Endothelial cell of umbilical vein (primary cell): ENCODE results near the gene AGT. TPM values are rescaled to one million over a fixed set of nuclear protein-coding genes. Genes with fewer than 3 reads are reported as not detected.

Source experiments
- BruUV-seq: library from RNA; stranded (reverse); fragments of 400-500 nt; replicated peaks from 2 replicates; lab custom pipeline; 2021; lab: Mats Ljungman, UMichigan
- CTCF ChIA-PET: fragments of 300-600, 350-600 bp; sonication (Branson Sonifier 250); formaldehyde crosslinking; loops from one replicate; lab custom pipeline; 2021; ENCODE audit warnings: antibody characterized with exemption, inconsistent platforms; lab: Charles Lee
- POLR2A ChIA-PET: fragments of 300-600, 350-600 bp; sonication (Branson Sonifier 250); formaldehyde crosslinking; loops from one replicate; lab custom pipeline; 2021; ENCODE audit warnings: antibody characterized with exemption, inconsistent platforms; lab: Charles Lee
- DNase-seq: peaks from one replicate; pipeline ENCODE4 v3.0.0-alpha.2; 2011; ENCODE audit warnings: low read depth, low spot score
- FAIRE-seq: peaks from 2 replicates; lab custom pipeline; 2011; peaks lifted over from hg19 to GRCh38; lab: Jason Lieb, UNC
- H2AFZ ChIP-seq: 2 replicates; pipeline ENCODE4 v1.6.0; 2012; ENCODE audit warnings: low read depth, low read length, control low read depth, inconsistent platforms
- H3K27ac ChIP-seq: 2 replicates; pipeline ENCODE4 v1.5.1; 2011; ENCODE audit warnings: low read depth, mild to moderate bottlenecking, control low read depth, low read length, moderate library complexity; ENCODE audit not compliant: insufficient read depth
- H3K27me3 ChIP-seq, 2 experiments: 2 replicates each; pipeline versions ENCODE4 v1.6.0 to v1.6.1; 2011; ENCODE audit warnings: low read length in 2 of 2, mixed read lengths in 1 of 2; ENCODE audit not compliant: control insufficient read depth in 2 of 2, insufficient read depth in 2 of 2
- H3K36me3 ChIP-seq, 2 experiments: 2 replicates in 1 of 2; 3 replicates in 1 of 2; pipeline ENCODE4 v1.5.1; 2011; ENCODE audit warnings: low read length in 2 of 2, mild to moderate bottlenecking in 1 of 2, moderate library complexity in 1 of 2; ENCODE audit not compliant: control insufficient read depth in 2 of 2, insufficient read depth in 2 of 2; ENCODE audit errors: extremely low read depth in 1 of 2
- H3K4me1 ChIP-seq: 3 replicates; pipeline ENCODE4 v1.5.1; 2011; ENCODE audit warnings: mild to moderate bottlenecking, low read length; ENCODE audit not compliant: control insufficient read depth, insufficient read depth; ENCODE audit errors: extremely low read depth
- H3K4me2 ChIP-seq: 2 replicates; pipeline ENCODE4 v1.6.1; 2011; ENCODE audit warnings: low read length, control low read depth, mixed read lengths; ENCODE audit not compliant: insufficient read depth
- H3K4me3 ChIP-seq, 3 experiments: fragments of 200-600 bp in 1 of 3; sonication (generic), shearing (Covaris generic) in 1 of 3; replicated peaks in 1 of 3; 2 replicates each; pipeline ENCODE4 v1.5.1; 2011 to 2016; ENCODE audit warnings: control low read depth in 3 of 3, low read length in 3 of 3, mild to moderate bottlenecking in 2 of 3, inconsistent platforms in 1 of 3, low read depth in 1 of 3, moderate library complexity in 1 of 3; ENCODE audit not compliant: insufficient read depth in 1 of 3
- H3K79me2 ChIP-seq: 2 replicates; pipeline ENCODE4 v1.6.0; 2012; ENCODE audit warnings: low read length, inconsistent platforms; ENCODE audit not compliant: control insufficient read depth, insufficient read depth
- H3K9ac ChIP-seq: replicated peaks from 2 replicates; pipeline ENCODE3; 2011; ENCODE audit warnings: low read length, control low read depth; ENCODE audit not compliant: insufficient read depth; ENCODE audit errors: extremely low read depth
- H3K9me1 ChIP-seq: replicated peaks from 3 replicates; pipeline ENCODE4 v1.6.0; 2011; ENCODE audit warnings: mild to moderate bottlenecking, low read length; ENCODE audit not compliant: control insufficient read depth, insufficient read depth; ENCODE audit errors: extremely low read depth
- H3K9me3 ChIP-seq: replicated peaks from 2 replicates; pipeline ENCODE4 v1.5.1; 2012; ENCODE audit warnings: low read length, inconsistent platforms; ENCODE audit not compliant: control insufficient read depth, insufficient read depth
- H4K20me1 ChIP-seq: replicated peaks from 2 replicates; pipeline ENCODE3; 2011; ENCODE audit warnings: mild to moderate bottlenecking, low read length; ENCODE audit not compliant: control insufficient read depth, insufficient read depth; ENCODE audit errors: extremely low read depth
- CTCF ChIP-seq, 2 donors: IDR thresholded peaks; 1 replicate in 1 of 2; 2 replicates in 1 of 2; pipeline ENCODE4 v1.5.1; 2011; ENCODE audit warnings: low read length in 2 of 2, mild to moderate bottlenecking in 2 of 2, moderate library complexity in 2 of 2, control low read depth in 1 of 2, inconsistent platforms in 1 of 2, low read depth in 1 of 2; ENCODE audit not compliant: insufficient read depth in 1 of 2; ENCODE audit errors: extremely low read depth in 1 of 2
- EZH2 ChIP-seq: IDR thresholded peaks from 2 replicates; pipeline ENCODE4 v1.6.1; 2012; ENCODE audit warnings: borderline replicate concordance, low read depth, mild to moderate bottlenecking, moderate library complexity, low read length, inconsistent platforms; ENCODE audit not compliant: severe bottlenecking
- FOS ChIP-seq: IDR thresholded peaks from 2 replicates; pipeline ENCODE4 v1.6.1; 2011; ENCODE audit warnings: mild to moderate bottlenecking, low read length, moderate library complexity, borderline replicate concordance; ENCODE audit not compliant: insufficient read depth
- GATA2 ChIP-seq: IDR thresholded peaks from 2 replicates; pipeline ENCODE4 v1.7.0; 2011; ENCODE audit warnings: low read depth, mild to moderate bottlenecking, moderate library complexity, mixed read lengths, low read length; ENCODE audit not compliant: insufficient read length, insufficient read depth
- JUN ChIP-seq: IDR thresholded peaks from 2 replicates; pipeline ENCODE4 v1.6.1; 2011; ENCODE audit warnings: borderline replicate concordance, low read depth; ENCODE audit not compliant: insufficient read length, insufficient read depth
- MAX ChIP-seq: IDR thresholded peaks from 2 replicates; pipeline ENCODE4 v1.6.1; 2011; ENCODE audit not compliant: insufficient read depth, insufficient read length
- MYC ChIP-seq: IDR thresholded peaks from one replicate; pipeline ENCODE4 v1.6.1; 2011; ENCODE audit warnings: mild to moderate bottlenecking, low read depth, low read length
- POLR2A ChIP-seq: IDR thresholded peaks from 2 replicates; pipeline ENCODE4 v1.6.1; 2012; ENCODE audit warnings: low read depth, mild to moderate bottlenecking, control low read depth, low read length
- POLR2AphosphoS5 ChIP-seq: IDR thresholded peaks from 2 replicates; pipeline ENCODE4 v1.6.1; 2012; ENCODE audit warnings: low read depth, mild to moderate bottlenecking, control low read depth, low read length, moderate library complexity; ENCODE audit not compliant: insufficient read depth
- dilution Hi-C: fragments of 300-500 bp; cut with MboI; formaldehyde crosslinking; loops from one replicate; pipeline ENCODE4 v1.15.0; 2019; ENCODE audit warnings: low sequenced_read_pairs; ENCODE audit not compliant: extremely low pct_ligation_motif_present
- intact Hi-C: fragments of 100-400 bp; cut with micrococcal nuclease; formaldehyde crosslinking; loops from one replicate; pipeline ENCODE4 v1.10.0; 2022
- polyA plus RNA-seq, 4 experiments: library from polyadenylated mRNA; depleted of rRNA in 3 of 4; stranded (reverse) in 3 of 4; unstranded in 1 of 4; fragments of >200 nt; gene quantifications; 2 replicates each; pipeline versions ENCODE4 v1.2.1 to v1.2.3, GENCODE V29; 2011 to 2012; ENCODE audit warnings: missing spikeins in 1 of 4
- total RNA-seq: library from RNA; stranded (reverse); gene quantifications from 2 replicates; pipeline ENCODE4 v1.2.3, GENCODE V29; 2021

Gene AGT
- total and polyA plus RNA-seq, 2 donors (not counting 3 experiments of a cell fraction or from before 2014, with no cell fraction given) = not detected

GRCh38 chr1:230750986-230751625 is 37.2 kb upstream of the AGT start:
- H4K20me1 ChIP-seq = no peaks in the 10 kb centered on the region
- no peak overlapping the region for H2AFZ ChIP-seq
- H3K36me3 ChIP-seq = no peaks in the 10 kb centered on the region
- no peaks in the 10 kb centered on the region for H3K79me2 ChIP-seq
- H3K27me3 ChIP-seq = no peaks in the 10 kb centered on the region
- ChIA-PET CTCF (no interaction called here), POLR2A (no interaction called here)
- no peak overlapping the region for H3K27ac ChIP-seq
- no peak for TF ChIP-seq EZH2
- TF ChIP-seq MYC = no peak
- TF ChIP-seq POLR2A = no peak
- no peak for TF ChIP-seq FOS
- TF ChIP-seq CTCF (IDR thresholded peaks at IDR 0.05; ENCODE audit: extremely low read depth in 1 of 2, insufficient read depth in 1 of 2, low read depth in 1 of 2, low read length in 2 of 2) = no peak
- TF ChIP-seq MAX = no peak
- no peak for TF ChIP-seq GATA2
- TF ChIP-seq POLR2AphosphoS5 = no peak
- TF ChIP-seq JUN = no peak
- intact Hi-C loops = no loop called here
- H3K4me3 ChIP-seq = no peak overlapping the region
- no peaks in the 10 kb centered on the region for H3K9me3 ChIP-seq
- no peak overlapping the region for H3K4me2 ChIP-seq
- no peak overlapping the region for H3K9ac ChIP-seq
- FAIRE-seq (no peak), DNase-seq (no peak)
- H3K9me1 ChIP-seq = no peaks in the 10 kb centered on the region
- no peaks in the 10 kb centered on the region for H3K4me1 ChIP-seq
- dilution Hi-C loops = no loop called here
- BruUV-seq = no TSS peak
